Sigmoid colon (tissue), 7 donors: ENCODE results near the gene PSMD13. TPM values are rescaled to one million over a fixed set of nuclear protein-coding genes. Genes with fewer than 3 reads are reported as not detected.

Experiments
- DNase-seq: peaks from one replicate; pipeline ENCODE4 v3.0.0-alpha.2; 2019
- H3K27ac ChIP-seq, 4 donors: fragments of 200-600 bp; sonication (generic); one replicate each; pipeline ENCODE4 v1.5.1; 2016 to 2019; ENCODE audit warnings: mild to moderate bottlenecking in 1 of 4
- H3K27me3 ChIP-seq, 3 donors: fragments of 200-600 bp; sonication (generic); one replicate each; pipeline ENCODE4 v1.5.1; 2019; ENCODE audit warnings: mild to moderate bottlenecking in 1 of 3
- H3K36me3 ChIP-seq, 4 donors: fragments of 200-600 bp; sonication (generic); one replicate each; pipeline ENCODE4 v1.5.1; 2016 to 2019
- H3K4me1 ChIP-seq, 4 donors: fragments of 200-600 bp; sonication (generic); one replicate each; pipeline ENCODE4 v1.5.1; 2017 to 2019
- H3K4me3 ChIP-seq, 4 donors: fragments of 200-600 bp; sonication (generic); one replicate each; pipeline ENCODE4 v1.5.1; 2017 to 2019; ENCODE audit warnings: mild to moderate bottlenecking in 2 of 4, moderate library complexity in 1 of 4
- H3K9me3 ChIP-seq, 4 donors: fragments of 200-600 bp in 3 of 4; sonication (generic) in 3 of 4; one replicate each; pipeline versions ENCODE4 v1.5.1 to v1.6.1; 2013 to 2019
- EP300 ChIP-seq, 4 donors: sonication (generic); formaldehyde crosslinking; IDR thresholded peaks; one replicate each; pipeline ENCODE4 v1.6.1; 2017; ENCODE audit warnings: antibody characterized with exemption in 4 of 4
- POLR2A ChIP-seq, 2 donors: fragments of 450-650 bp; IDR thresholded peaks; one replicate each; pipeline ENCODE4 v1.6.1; 2016; ENCODE audit warnings: antibody characterized with exemption in 2 of 2, mild to moderate bottlenecking in 2 of 2, moderate library complexity in 2 of 2
- POLR2AphosphoS5 ChIP-seq, 4 donors: sonication (generic); formaldehyde crosslinking; IDR thresholded peaks; one replicate each; pipeline ENCODE4 v1.6.1; 2017; ENCODE audit warnings: antibody characterized with exemption in 4 of 4
- WGBS, 2 donors: extraction: QIAGEN DNeasy Blood & Tissue Kit; methylation state at CpG; one replicate each; pipeline ENCODE4 v1.1.7; 2013; 5-methylcytosine and 5-hydroxymethylcytosine counted together
- intact Hi-C: fragments of 100-400 bp; cut with DNase I; formaldehyde crosslinking; loops from one replicate; pipeline ENCODE4 v1.15.1; 2023
- polyA plus RNA-seq, 3 donors: library from polyadenylated mRNA; stranded (reverse); fragments of 200-250 nt; gene quantifications; one replicate each; pipeline ENCODE4 v1.2.3, GENCODE V29; 2013
- total RNA-seq, 4 donors: library from RNA; depleted of rRNA; stranded (reverse); fragments of >200 nt; gene quantifications; one replicate each; pipeline ENCODE4 v1.1.0, GENCODE V29; 2016
- TF ChIP-seq, protein P1 (sequence below), 4 experiments: fragments of 450-650 bp in 3 of 4; fragments of 200-600 bp in 1 of 4; IDR thresholded peaks; one replicate each; pipeline ENCODE4 v1.5.1; 2016 to 2019; ENCODE audit warnings: antibody characterized with exemption in 4 of 4, mild to moderate bottlenecking in 3 of 4, moderate library complexity in 2 of 4
- donor health status: healthy with polysubstance abuse.
- donor health status: Bipolar disorder and iron deficiency.
- donor health status: healthy.

Gene PSMD13
- total and polyA plus RNA-seq, 7 donors, result 86.2 to 180 (median 111) TPM

DNA sequence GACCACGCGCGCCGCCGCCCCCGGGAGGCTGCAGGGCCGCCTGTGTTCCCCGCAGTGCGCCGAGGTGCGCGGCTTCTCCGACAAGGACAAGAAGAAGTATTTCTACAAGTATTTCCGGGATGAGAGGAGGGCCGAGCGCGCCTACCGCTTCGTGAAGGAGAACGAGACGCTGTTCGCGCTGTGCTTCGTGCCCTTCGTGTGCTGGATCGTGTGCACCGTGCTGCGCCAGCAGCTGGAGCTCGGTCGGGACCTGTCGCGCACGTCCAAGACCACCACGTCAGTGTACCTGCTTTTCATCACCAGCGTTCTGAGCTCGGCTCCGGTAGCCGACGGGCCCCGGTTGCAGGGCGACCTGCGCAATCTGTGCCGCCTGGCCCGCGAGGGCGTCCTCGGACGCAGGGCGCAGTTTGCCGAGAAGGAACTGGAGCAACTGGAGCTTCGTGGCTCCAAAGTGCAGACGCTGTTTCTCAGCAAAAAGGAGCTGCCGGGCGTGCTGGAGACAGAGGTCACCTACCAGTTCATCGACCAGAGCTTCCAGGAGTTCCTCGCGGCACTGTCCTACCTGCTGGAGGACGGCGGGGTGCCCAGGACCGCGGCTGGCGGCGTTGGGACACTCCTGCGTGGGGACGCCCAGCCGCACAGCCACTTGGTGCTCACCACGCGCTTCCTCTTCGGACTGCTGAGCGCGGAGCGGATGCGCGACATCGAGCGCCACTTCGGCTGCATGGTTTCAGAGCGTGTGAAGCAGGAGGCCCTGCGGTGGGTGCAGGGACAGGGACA is 44.1 kb downstream of the PSMD13 start:
- Histone ChIP-seq H3K4me3 (peak overlapping the region in 3 of 4 donors; percentile 3 to 32 (median 22)), H3K4me1 (peaks cover 0 to 31% (median 26%) of the 10 kb centered on the region in 4 donors), H3K27ac (no peak overlapping the region), H3K36me3 (no peaks in the 10 kb centered on the region), H3K9me3 (no peaks in the 10 kb centered on the region), H3K27me3 (peaks cover 46 to 84% (median 69%) of the 10 kb centered on the region in 3 donors)
- no peak for TF ChIP-seq POLR2A (IDR thresholded peaks at IDR 0.05)
- no peak for TF ChIP-seq POLR2AphosphoS5 (IDR thresholded peaks at IDR 0.05)
- no peak for TF ChIP-seq EP300 (IDR thresholded peaks at IDR 0.05)
- TF ChIP-seq, protein P1, sequence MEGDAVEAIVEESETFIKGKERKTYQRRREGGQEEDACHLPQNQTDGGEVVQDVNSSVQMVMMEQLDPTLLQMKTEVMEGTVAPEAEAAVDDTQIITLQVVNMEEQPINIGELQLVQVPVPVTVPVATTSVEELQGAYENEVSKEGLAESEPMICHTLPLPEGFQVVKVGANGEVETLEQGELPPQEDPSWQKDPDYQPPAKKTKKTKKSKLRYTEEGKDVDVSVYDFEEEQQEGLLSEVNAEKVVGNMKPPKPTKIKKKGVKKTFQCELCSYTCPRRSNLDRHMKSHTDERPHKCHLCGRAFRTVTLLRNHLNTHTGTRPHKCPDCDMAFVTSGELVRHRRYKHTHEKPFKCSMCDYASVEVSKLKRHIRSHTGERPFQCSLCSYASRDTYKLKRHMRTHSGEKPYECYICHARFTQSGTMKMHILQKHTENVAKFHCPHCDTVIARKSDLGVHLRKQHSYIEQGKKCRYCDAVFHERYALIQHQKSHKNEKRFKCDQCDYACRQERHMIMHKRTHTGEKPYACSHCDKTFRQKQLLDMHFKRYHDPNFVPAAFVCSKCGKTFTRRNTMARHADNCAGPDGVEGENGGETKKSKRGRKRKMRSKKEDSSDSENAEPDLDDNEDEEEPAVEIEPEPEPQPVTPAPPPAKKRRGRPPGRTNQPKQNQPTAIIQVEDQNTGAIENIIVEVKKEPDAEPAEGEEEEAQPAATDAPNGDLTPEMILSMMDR (IDR thresholded peaks at IDR 0.05), result no peak
- intact Hi-C loops, result no loop called here
- DNase-seq, result peak; percentile 56
- WGBS, 2 donors, result 8 to 11% methylated on average over 79 of the region's 79 CpGs

DNA sequence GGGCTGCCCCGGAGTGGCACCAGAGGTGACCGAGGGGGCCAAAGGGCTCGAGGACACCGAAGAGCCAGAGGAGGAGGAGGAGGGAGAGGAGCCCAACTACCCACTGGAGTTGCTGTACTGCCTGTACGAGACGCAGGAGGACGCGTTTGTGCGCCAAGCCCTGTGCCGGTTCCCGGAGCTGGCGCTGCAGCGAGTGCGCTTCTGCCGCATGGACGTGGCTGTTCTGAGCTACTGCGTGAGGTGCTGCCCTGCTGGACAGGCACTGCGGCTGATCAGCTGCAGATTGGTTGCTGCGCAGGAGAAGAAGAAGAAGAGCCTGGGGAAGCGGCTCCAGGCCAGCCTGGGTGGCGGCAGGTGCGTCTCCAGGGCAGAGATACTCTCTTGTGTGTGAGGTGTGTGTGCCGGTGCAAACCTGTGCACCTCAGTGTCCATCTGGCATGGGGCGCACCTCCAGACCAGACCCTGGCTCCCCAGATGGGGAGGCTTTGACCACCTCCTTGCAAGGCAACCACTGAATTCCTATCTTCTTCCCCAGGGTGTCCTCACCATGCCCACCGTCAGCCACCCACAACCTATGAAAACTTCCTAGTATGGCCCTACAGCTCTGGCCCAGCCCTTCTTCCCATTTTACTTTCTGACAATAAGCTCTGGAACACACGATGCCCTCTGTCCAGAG is 44.8 kb downstream of the PSMD13 start:
- H3K27me3 ChIP-seq, result peaks cover 46 to 85% (median 71%) of the 10 kb centered on the region in 3 donors
- H3K9me3 ChIP-seq, result no peaks in the 10 kb centered on the region
- no peak for DNase-seq
- 38 to 40% methylated on average over 26 of the region's 26 CpGs for WGBS, 2 donors
- no peak overlapping the region for H3K4me3 ChIP-seq
- TF ChIP-seq EP300 (IDR thresholded peaks at IDR 0.05) (no peak), POLR2AphosphoS5 (IDR thresholded peaks at IDR 0.05) (no peak), POLR2A (IDR thresholded peaks at IDR 0.05) (no peak)
- TF ChIP-seq, protein P1 (IDR thresholded peaks at IDR 0.05), result no peak
- intact Hi-C loops, result no loop called here
- peaks cover 0 to 31% (median 26%) of the 10 kb centered on the region in 4 donors for H3K4me1 ChIP-seq
- no peaks in the 10 kb centered on the region for H3K36me3 ChIP-seq
- H3K27ac ChIP-seq, result no peak overlapping the region

DNA sequence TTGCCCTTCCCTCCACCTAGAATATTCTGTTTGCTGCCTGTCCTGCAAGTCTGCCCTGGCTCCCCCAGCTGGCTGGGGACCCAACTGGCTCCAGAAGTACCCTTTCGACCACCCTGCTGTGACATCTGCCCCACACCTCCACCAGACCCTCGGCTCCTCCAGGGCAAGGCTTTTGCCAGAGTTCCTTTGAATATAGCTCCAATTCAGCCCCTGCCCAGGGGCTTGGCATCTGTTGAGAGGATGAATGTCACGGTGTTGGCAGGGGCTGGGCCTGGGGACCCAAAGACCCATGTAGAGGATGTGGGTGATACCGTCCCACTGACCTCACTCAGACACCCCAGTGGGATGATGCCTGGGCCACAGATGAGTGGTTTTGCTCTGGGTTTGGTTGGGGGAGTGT is 45.4 kb downstream of the PSMD13 start:
- WGBS, 2 donors, result 58 to 73% methylated on average over 4 of the region's 4 CpGs
- intact Hi-C loops, result no loop called here
- Histone ChIP-seq H3K36me3 (no peaks in the 10 kb centered on the region), H3K27ac (no peak overlapping the region), H3K4me1 (peaks cover 0 to 31% (median 26%) of the 10 kb centered on the region in 4 donors), H3K9me3 (no peaks in the 10 kb centered on the region), H3K4me3 (no peak overlapping the region), H3K27me3 (peaks cover 46 to 88% (median 71%) of the 10 kb centered on the region in 3 donors)
- DNase-seq, result peak; percentile 56
- no peak for TF ChIP-seq POLR2A (IDR thresholded peaks at IDR 0.05)
- no peak for TF ChIP-seq POLR2AphosphoS5 (IDR thresholded peaks at IDR 0.05)
- no peak for TF ChIP-seq EP300 (IDR thresholded peaks at IDR 0.05)
- TF ChIP-seq, protein P1 (IDR thresholded peaks at IDR 0.05), result no peak

DNA sequence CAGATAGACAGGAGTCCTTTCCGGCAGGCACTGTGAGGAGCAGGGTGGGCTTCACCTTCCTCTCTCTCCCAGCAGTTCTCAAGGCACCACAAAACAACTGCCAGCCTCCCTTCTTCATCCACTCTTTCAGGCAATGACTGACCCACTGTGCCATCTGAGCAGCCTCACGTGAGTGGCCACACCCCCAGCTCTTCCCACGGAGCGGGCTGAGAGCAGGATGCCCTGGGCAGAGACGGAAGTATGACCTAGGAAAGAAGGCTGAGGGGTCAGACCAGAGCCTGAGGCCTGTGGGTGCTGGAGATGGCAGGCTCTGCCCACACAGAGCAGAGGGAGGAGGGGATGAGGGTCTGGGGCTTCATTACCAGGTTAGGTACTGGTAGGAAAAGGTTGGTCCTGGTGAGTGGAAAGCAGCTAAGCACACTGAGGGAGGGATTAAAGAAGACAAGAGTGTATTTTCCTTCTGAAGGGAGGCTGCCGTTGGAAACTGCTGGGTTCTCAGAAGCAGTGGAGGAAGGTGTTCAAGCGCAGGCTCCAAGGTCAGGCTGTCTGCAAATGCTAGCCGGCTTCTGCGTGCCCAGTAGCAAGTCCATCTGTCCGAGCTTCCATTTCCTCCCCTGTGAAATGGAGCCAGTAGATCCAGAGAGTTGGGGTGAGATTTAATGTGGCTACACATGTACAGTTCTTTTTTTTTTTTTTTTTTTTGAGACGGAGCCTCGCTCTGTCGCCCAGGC is 46.0 kb downstream of the PSMD13 start:
- Histone ChIP-seq H3K9me3 (no peaks in the 10 kb centered on the region), H3K36me3 (no peaks in the 10 kb centered on the region), H3K4me3 (no peak overlapping the region), H3K27ac (no peak overlapping the region), H3K27me3 (peaks cover 46 to 90% (median 71%) of the 10 kb centered on the region in 3 donors), H3K4me1 (peaks cover 0 to 32% (median 27%) of the 10 kb centered on the region in 4 donors)
- DNase-seq, result no peak
- TF ChIP-seq POLR2AphosphoS5 (IDR thresholded peaks at IDR 0.05), result no peak
- TF ChIP-seq, protein P1 (IDR thresholded peaks at IDR 0.05), result no peak
- TF ChIP-seq POLR2A (IDR thresholded peaks at IDR 0.05), result no peak
- TF ChIP-seq EP300 (IDR thresholded peaks at IDR 0.05), result no peak
- WGBS, 2 donors, result 69 to 72% methylated on average over 13 of the region's 13 CpGs
- intact Hi-C loops, result no loop called here
